ENCODE results near the gene PTPN6. TPM values are rescaled to one million over a fixed set of nuclear protein-coding genes. Genes with fewer than 3 reads are reported as not detected.
A peak's percentile ranks its signal among the peaks of the same experiment; 100 is the strongest.

PTPN6 gene
- total and polyA plus RNA-seq, 9 of the 15 experiments (the other 6 are each of a cell fraction or from before 2014, with no cell fraction given) = 1.5 to 5.1 (median 3.9) TPM

GRCh38 chr12:6929466-6930452, 21.4 kb upstream of the PTPN6 start:
- POLR2A ChIA-PET = interaction anchor here (0.6 to 8.1 kb wide), 7 partner anchors 8 to 233 kb away, joined by 3 to 61 read pairs (median 4); partner anchors contain the start of genes C12orf57, CDCA3 and RNU7-1
- peaks cover 55% of the 10 kb centered on the region for H3K79me2 ChIP-seq (ENCODE audit: control insufficient read depth, insufficient read depth, low read length)
- H2AFZ ChIP-seq (ENCODE audit: low read depth, low read length) = no peak overlapping the region
- peak overlapping the region; percentile 63 for H3K27ac ChIP-seq (ENCODE audit: extremely low read depth, low read depth, low read length)
- 8% methylated on average over 7 of the region's 7 CpGs for WGBS (ENCODE audit: insufficient coverage, low coverage, missing lambda C conversion rate)
- H3K4me1 ChIP-seq (replicated peaks in 1 of 2; ENCODE audit: control insufficient read depth in 2 of 2, insufficient read depth in 2 of 2, low read length in 2 of 2) = peaks cover 42 to 45% of the 10 kb centered on the region in 2 experiments; a peak in 4 of 5 replicates
- BruUV-seq (replicated peaks) = no TSS peak
- DNase-seq (ENCODE audit: extremely low read depth in 1 of 4, low spot score in 3 of 4) = peak in 2 of 4 experiments; percentile 67 to 83
- peak overlapping the region; percentile 87 for H3K4me2 ChIP-seq (ENCODE audit: insufficient read depth, low read length)
- intact Hi-C loops (cut with micrococcal nuclease) (loop anchor here (5.0 kb wide), 1 partner anchor 113 kb away; no protein-coding TSS in a partner anchor), in situ Hi-C loops (cut with MboI) (no loop called here)
- H4K20me1 ChIP-seq (replicated peaks; ENCODE audit: control insufficient read depth, insufficient read depth, low read length) = no peaks in the 10 kb centered on the region
- ATAC-seq = peak; percentile 64
- CTCF ChIA-PET (ENCODE audit: low intra/inter-chr PET ratio) = interaction anchor here (0.6 kb wide), 1 partner anchor 28 kb away, joined by 7 read pairs; no protein-coding TSS in a partner anchor
- peak; percentile 94 for FAIRE-seq
- H3K9me1 ChIP-seq (ENCODE audit: control insufficient read depth, insufficient read depth, low read length) = peaks cover 4% of the 10 kb centered on the region
- H3K36me3 ChIP-seq (ENCODE audit: control insufficient read depth, insufficient read depth, low read length) = peaks cover 24% of the 10 kb centered on the region; the same call in 2 of the 3 replicates
- H3K27me3 ChIP-seq (ENCODE audit: control insufficient read depth in 2 of 2, insufficient read depth in 2 of 2, low read length in 2 of 2) = no peaks in the 10 kb centered on the region
- H3K4me3 ChIP-seq = peak overlapping the region; percentile 76
- H3K9me3 ChIP-seq (replicated peaks; ENCODE audit: control insufficient read depth, insufficient read depth, low read depth, low read length) = no peaks in the 10 kb centered on the region
- peak overlapping the region; percentile 84 to 93; a peak in 3 of 4 replicates for H3K9ac ChIP-seq (ENCODE audit: insufficient read depth in 1 of 2, low read depth in 2 of 2, low read length in 2 of 2)
- TF ChIP-seq GATAD2A (IDR thresholded peaks at IDR 0.05) (no peak), ZNF589 (CRISPR knock-in tag; IDR thresholded peaks at IDR 0.05; ENCODE audit: low read depth) (no peak), LEF1 (IDR thresholded peaks at IDR 0.05) (no peak), POLR3G (IDR thresholded peaks at IDR 0.05; ENCODE audit: extremely low read depth, insufficient read length, insufficient replicate concordance) (no peak), TRIM25 (IDR thresholded peaks at IDR 0.05; ENCODE audit: borderline replicate concordance) (no peak), FOXP1 (CRISPR knock-in tag; IDR thresholded peaks at IDR 0.05) (no peak), PCBP2 (IDR thresholded peaks at IDR 0.05; ENCODE audit: low read depth, low read length, poor library complexity, severe bottlenecking) (no peak), ZNF512 (tag; IDR thresholded peaks at IDR 0.05) (no peak), NONO (IDR thresholded peaks at IDR 0.05; ENCODE audit: low read depth in 2 of 2, low read length in 1 of 2) (no peak), SP2 (IDR thresholded peaks at IDR 0.05; ENCODE audit: extremely low read depth, low read depth, low read length, poor library complexity, severe bottlenecking) (no peak), TBP (optimal IDR thresholded peaks at IDR 0.05; ENCODE audit: low read depth, low read length) (no peak)
- TF ChIP-seq, protein P1, sequence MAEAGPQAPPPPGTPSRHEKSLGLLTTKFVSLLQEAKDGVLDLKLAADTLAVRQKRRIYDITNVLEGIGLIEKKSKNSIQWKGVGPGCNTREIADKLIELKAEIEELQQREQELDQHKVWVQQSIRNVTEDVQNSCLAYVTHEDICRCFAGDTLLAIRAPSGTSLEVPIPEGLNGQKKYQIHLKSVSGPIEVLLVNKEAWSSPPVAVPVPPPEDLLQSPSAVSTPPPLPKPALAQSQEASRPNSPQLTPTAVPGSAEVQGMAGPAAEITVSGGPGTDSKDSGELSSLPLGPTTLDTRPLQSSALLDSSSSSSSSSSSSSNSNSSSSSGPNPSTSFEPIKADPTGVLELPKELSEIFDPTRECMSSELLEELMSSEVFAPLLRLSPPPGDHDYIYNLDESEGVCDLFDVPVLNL (CRISPR knock-in tag; IDR thresholded peaks at IDR 0.05; ENCODE audit: low read depth) = no peak
- TF ChIP-seq, protein P2, sequence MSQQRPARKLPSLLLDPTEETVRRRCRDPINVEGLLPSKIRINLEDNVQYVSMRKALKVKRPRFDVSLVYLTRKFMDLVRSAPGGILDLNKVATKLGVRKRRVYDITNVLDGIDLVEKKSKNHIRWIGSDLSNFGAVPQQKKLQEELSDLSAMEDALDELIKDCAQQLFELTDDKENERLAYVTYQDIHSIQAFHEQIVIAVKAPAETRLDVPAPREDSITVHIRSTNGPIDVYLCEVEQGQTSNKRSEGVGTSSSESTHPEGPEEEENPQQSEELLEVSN (IDR thresholded peaks at IDR 0.05; ENCODE audit: borderline replicate concordance in 1 of 2, extremely low read depth in 1 of 2, insufficient read depth in 1 of 2, insufficient read length in 1 of 2, low read depth in 1 of 2, low read length in 1 of 2, poor library complexity in 1 of 2, severe bottlenecking in 1 of 2) = no peak

Data from K562 (cell line).